K562 treated with DMSO at 1 percent for 12 hours (cell line): ENCODE measurements around the gene PRAMEF8. TPM values are rescaled to one million over a fixed set of nuclear protein-coding genes. Genes with fewer than 3 reads are reported as not detected.

Experiments
- total RNA-seq: library from RNA; unstranded; fragments of 300-600 nt; gene quantifications from 2 replicates; pipeline ENCODE4 v1.2.3, GENCODE V29; 2022; ENCODE audit not compliant: insufficient read depth

The PRAMEF8 gene
- total RNA-seq: not detected in 2 replicates

DNA sequence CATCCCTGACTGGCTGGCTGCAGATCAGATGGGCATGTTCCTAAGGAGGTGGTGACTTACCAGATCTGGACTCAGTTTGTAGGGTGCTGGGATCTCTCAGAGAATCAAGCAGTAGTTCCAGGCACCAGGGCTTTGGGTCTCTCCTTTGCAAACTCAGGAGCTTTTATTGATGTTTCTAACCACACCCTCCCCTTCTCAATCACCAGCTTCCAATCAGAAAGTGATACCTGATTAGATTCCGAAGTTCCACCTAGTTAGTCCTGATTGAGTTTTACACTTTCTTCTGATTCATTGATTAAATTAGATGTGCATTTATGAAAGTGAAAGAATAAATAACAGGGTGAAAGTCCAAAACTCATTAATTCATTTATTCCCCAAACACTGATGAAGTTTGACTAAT, at the start of gene PRAMEF8:
Gene PRAMEF8, minus strand, starts transcription at position 101 of the 400 bp plus-strand sequence. CDS start 1,046 bp downstream, outside the sequence.

DNA sequence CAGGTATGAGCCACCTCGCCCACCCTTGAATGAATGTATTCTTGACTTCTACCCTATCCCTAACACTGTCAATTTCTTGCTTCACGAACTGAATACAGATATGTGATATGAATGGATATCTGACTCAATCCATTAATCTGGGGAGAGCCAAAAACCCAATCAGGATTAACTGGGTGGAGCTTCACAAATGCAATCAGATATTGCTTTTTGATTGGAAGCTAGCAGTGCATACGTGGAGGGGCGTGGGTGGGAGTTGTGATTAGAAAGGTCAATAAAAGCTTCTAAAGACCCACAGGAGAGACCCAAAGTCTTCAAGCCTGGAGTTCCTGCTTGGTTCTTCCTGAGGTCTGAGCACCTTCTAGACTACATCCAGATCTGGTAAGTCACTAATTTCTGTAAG, 30.3 kb upstream of the PRAMEF8 start, which contains the start of gene PRAMEF15:
Gene PRAMEF15, plus strand, starts transcription at position 301 of the 400 bp plus-strand sequence. CDS start 2,827 bp downstream, outside the sequence.

DNA sequence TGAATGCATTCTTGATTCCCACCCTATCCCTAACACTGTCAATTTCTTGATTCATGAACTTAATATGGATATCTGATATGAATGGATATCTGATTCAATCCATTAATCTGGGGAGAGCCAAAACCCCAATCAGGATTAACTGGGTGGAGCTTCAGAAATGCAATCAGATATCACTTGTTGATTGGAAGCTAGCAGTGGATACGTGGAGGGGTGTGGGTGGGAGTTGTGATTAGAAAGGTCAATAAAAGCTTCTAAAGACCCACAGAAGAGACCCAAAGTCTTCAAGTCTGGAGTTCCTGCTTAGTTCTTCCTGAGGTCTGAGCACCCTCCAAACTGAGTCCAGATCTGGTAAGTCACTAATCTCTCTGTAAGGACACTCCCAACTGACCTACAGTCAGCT, 18.3 kb upstream of the PRAMEF8 start, which contains the start of gene PRAMEF33:
Gene PRAMEF33, plus strand, starts transcription at position 301 of the 400 bp plus-strand sequence. CDS start 2,416 bp downstream, outside the sequence.

DNA sequence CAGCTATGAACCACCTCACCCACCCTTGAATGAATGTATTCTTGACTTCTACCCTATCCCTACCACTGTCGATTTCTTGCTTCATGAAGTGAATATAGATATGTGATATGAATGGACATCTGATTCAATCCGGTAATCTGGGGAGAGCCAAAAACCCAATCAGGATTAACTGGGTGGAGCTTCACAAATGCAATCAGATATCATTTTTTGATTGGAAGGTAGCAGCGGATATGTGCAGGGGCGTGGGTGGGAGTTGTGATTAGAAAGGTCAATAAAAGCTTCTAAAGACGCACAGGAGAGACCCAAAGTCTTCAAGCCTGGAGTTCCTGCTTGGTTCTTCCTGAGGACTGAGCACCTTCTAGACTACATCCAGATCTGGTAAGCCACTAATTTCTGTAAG, 31.0 kb downstream of the PRAMEF8 start, which contains the start of gene PRAMEF5:
Gene PRAMEF5, plus strand, starts transcription at position 301 of the 400 bp plus-strand sequence. CDS start 5,071 bp downstream, outside the sequence.

Other genes with a start within 250 kb of the PRAMEF8 start
- gene PRAMEF27, start 228.6 kb downstream of the PRAMEF8 start, total RNA-seq: not detected in 2 replicates
- not detected in 2 replicates for gene HNRNPCL3, start 224.4 kb downstream of the PRAMEF8 start, total RNA-seq
- not detected in 2 replicates for gene PRAMEF25, start 214.4 kb downstream of the PRAMEF8 start, total RNA-seq
- gene HNRNPCL2, start 168.3 kb downstream of the PRAMEF8 start, total RNA-seq: not detected in 2 replicates
- not detected in 2 replicates for gene PRAMEF26, start 129.1 kb downstream of the PRAMEF8 start, total RNA-seq
- not detected in 2 replicates for gene HNRNPCL4, start 119.5 kb downstream of the PRAMEF8 start, total RNA-seq
- not detected in 2 replicates for gene PRAMEF9, start 113.3 kb downstream of the PRAMEF8 start, total RNA-seq
- gene PRAMEF13, start 83.7 kb downstream of the PRAMEF8 start, total RNA-seq: not detected in 2 replicates
- not detected in 2 replicates for gene PRAMEF18, start 59.0 kb downstream of the PRAMEF8 start, total RNA-seq
- not detected in 2 replicates for gene PRAMEF5, start 30.9 kb downstream of the PRAMEF8 start, total RNA-seq
- gene PRAMEF33, start 18.4 kb upstream of the PRAMEF8 start, total RNA-seq: not detected in 2 replicates
- gene PRAMEF15, start 30.4 kb upstream of the PRAMEF8 start, total RNA-seq: not detected in 2 replicates
- not detected in 2 replicates for gene PRAMEF14, start 62.0 kb upstream of the PRAMEF8 start, total RNA-seq
- gene PRAMEF19, start 86.8 kb upstream of the PRAMEF8 start, total RNA-seq: not detected in 2 replicates
- not detected in 2 replicates for gene PRAMEF17, start 104.5 kb upstream of the PRAMEF8 start, total RNA-seq
- not detected in 2 replicates for gene PRAMEF20, start 125.3 kb upstream of the PRAMEF8 start, total RNA-seq
- gene LRRC38, start 228.9 kb upstream of the PRAMEF8 start, total RNA-seq: not detected in 2 replicates